MM.1S (cell line): ENCODE data around the gene PRKCH.

Experiments
- DNase-seq: peaks from one replicate; pipeline ENCODE4 v3.0.0-alpha.2; 2015
- H2AFZ ChIP-seq: fragments of 300-600 bp; sonication (generic); 2 replicates; pipeline ENCODE4 v1.6.0; 2016; ENCODE audit warnings: antibody characterized with exemption, low read length
- H3F3A ChIP-seq: fragments of 300-600 bp; sonication (generic); 2 replicates; pipeline ENCODE4 v1.6.1; 2016; ENCODE audit warnings: mild to moderate bottlenecking, antibody characterized with exemption, low read length, moderate library complexity, mixed read lengths; ENCODE audit not compliant: insufficient read depth
- H3K27ac ChIP-seq: fragments of 300-600 bp; sonication (generic); 2 replicates; pipeline ENCODE4 v1.5.1; 2016; ENCODE audit warnings: mild to moderate bottlenecking, low read length
- H3K27me3 ChIP-seq: fragments of 300-600 bp; sonication (generic); replicated peaks from 2 replicates; pipeline ENCODE4 v1.6.0; 2016; ENCODE audit warnings: low read length; ENCODE audit not compliant: insufficient read depth
- H3K36me3 ChIP-seq: fragments of 300-600 bp; sonication (generic); replicated peaks from 2 replicates; pipeline ENCODE4 v1.6.1; 2016; ENCODE audit warnings: mild to moderate bottlenecking, low read length, mixed read lengths; ENCODE audit not compliant: insufficient read depth
- H3K4me1 ChIP-seq: fragments of 300-600 bp; sonication (generic); 2 replicates; pipeline ENCODE4 v1.6.1; 2016; ENCODE audit warnings: low read length, mixed read lengths
- H3K4me2 ChIP-seq: fragments of 300-600 bp; sonication (generic); 2 replicates; pipeline ENCODE4 v1.6.0; 2016; ENCODE audit warnings: low read depth, low read length
- H3K4me3 ChIP-seq: fragments of 300-600 bp; sonication (generic); 2 replicates; pipeline ENCODE4 v1.5.1; 2016; ENCODE audit warnings: low read length, mixed read lengths
- H3K79me2 ChIP-seq: fragments of 300-600 bp; sonication (generic); 2 replicates; pipeline ENCODE4 v1.6.1; 2016; ENCODE audit warnings: mixed run types, low read length, mixed read lengths
- H3K9ac ChIP-seq: fragments of 300-600 bp; sonication (generic); 2 replicates; pipeline ENCODE4 v1.6.1; 2016; ENCODE audit warnings: low read length, mixed read lengths
- H3K9me2 ChIP-seq: fragments of 300-600 bp; sonication (generic); replicated peaks from 2 replicates; pipeline ENCODE4 v1.6.1; 2016; ENCODE audit warnings: mild to moderate bottlenecking, low read length, mixed read lengths; ENCODE audit not compliant: insufficient read depth
- H3K9me3 ChIP-seq: fragments of 300-600 bp; sonication (generic); replicated peaks from 2 replicates; pipeline ENCODE4 v1.6.1; 2016; ENCODE audit warnings: mild to moderate bottlenecking, low read length, mixed read lengths; ENCODE audit not compliant: insufficient read depth
- H4K20me1 ChIP-seq: fragments of 300-600 bp; sonication (generic); 2 replicates; pipeline ENCODE4 v1.6.1; 2016; ENCODE audit warnings: mild to moderate bottlenecking, low read length, moderate library complexity, mixed read lengths; ENCODE audit not compliant: insufficient read depth
- EZH2 ChIP-seq: fragments of 300-600 bp; sonication (generic); optimal IDR thresholded peaks from 2 replicates; pipeline ENCODE3; 2017; ENCODE audit warnings: low read depth, mild to moderate bottlenecking, antibody characterized with exemption, low read length, mixed read lengths
- EZH2phosphoT487 ChIP-seq: fragments of 300-600 bp; sonication (generic); IDR thresholded peaks from 2 replicates; pipeline ENCODE4 v1.6.1; 2018; ENCODE audit warnings: antibody characterized with exemption, low read length
- TF ChIP-seq, protein P1 (sequence below): fragments of 300-600 bp; sonication (generic); IDR thresholded peaks from 2 replicates; pipeline ENCODE4 v1.5.1; 2016; ENCODE audit warnings: antibody characterized with exemption, low read length, mixed read lengths

The PRKCH gene

DNA sequence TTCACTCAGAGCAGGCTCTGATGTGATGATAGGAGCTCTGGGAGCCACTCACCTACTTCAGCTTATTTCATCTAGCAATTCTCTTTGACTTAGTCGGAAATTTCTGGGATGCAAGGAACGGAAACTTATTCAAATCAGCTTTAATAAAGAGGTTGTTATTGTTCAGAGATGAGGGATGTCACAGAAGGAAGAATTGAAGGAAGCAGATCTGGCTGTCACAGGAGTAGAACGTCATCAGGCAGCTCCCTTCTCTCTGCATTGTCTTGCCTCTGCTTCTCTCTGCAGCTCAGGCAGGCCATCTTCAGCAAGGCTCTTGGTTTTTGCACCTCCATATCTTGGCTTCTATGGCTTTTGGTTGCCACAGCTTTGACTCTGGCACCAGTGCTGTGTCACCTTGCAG, 32.7 kb upstream of the PRKCH start:
- no peaks in the 10 kb centered on the region for H3F3A ChIP-seq
- H3K9me3 ChIP-seq, result no peaks in the 10 kb centered on the region
- H3K4me1 ChIP-seq, result no peaks in the 10 kb centered on the region
- H4K20me1 ChIP-seq, result no peaks in the 10 kb centered on the region
- no peak overlapping the region for H3K4me2 ChIP-seq
- H3K4me3 ChIP-seq, result no peak overlapping the region
- H3K27ac ChIP-seq, result no peak overlapping the region
- no peak overlapping the region for H2AFZ ChIP-seq
- H3K79me2 ChIP-seq, result no peaks in the 10 kb centered on the region
- no peaks in the 10 kb centered on the region for H3K9me2 ChIP-seq
- no peak overlapping the region for H3K9ac ChIP-seq
- TF ChIP-seq, protein P1, sequence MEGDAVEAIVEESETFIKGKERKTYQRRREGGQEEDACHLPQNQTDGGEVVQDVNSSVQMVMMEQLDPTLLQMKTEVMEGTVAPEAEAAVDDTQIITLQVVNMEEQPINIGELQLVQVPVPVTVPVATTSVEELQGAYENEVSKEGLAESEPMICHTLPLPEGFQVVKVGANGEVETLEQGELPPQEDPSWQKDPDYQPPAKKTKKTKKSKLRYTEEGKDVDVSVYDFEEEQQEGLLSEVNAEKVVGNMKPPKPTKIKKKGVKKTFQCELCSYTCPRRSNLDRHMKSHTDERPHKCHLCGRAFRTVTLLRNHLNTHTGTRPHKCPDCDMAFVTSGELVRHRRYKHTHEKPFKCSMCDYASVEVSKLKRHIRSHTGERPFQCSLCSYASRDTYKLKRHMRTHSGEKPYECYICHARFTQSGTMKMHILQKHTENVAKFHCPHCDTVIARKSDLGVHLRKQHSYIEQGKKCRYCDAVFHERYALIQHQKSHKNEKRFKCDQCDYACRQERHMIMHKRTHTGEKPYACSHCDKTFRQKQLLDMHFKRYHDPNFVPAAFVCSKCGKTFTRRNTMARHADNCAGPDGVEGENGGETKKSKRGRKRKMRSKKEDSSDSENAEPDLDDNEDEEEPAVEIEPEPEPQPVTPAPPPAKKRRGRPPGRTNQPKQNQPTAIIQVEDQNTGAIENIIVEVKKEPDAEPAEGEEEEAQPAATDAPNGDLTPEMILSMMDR, result no peak
- TF ChIP-seq EZH2phosphoT487 (no peak), EZH2 (no peak)
- no peaks in the 10 kb centered on the region for H3K27me3 ChIP-seq
- DNase-seq, result no peak
- no peaks in the 10 kb centered on the region for H3K36me3 ChIP-seq

DNA sequence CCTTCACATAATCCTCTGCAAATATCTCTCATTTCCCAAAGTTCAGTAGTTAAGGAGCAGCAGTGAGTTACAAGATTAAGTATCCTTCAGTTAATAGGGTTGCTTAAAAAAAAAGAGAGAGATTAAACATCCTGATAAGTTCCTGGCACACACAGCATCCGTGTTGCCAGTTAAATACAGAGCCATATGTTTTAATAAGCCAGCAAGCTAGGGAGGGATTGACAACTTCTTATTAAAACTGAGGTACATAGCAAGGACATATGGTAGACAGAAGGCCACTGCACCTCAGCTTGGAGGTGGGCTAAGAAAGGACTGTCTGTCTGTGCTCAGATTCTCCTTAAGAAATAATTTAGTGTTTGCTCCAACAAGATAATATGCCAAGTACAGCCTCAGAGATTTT, 30.7 kb upstream of the PRKCH start:
- no peak for TF ChIP-seq EZH2phosphoT487
- TF ChIP-seq EZH2, result no peak
- TF ChIP-seq, protein P1, result no peak
- Histone ChIP-seq H3K79me2 (no peaks in the 10 kb centered on the region), H3K4me3 (no peak overlapping the region), H3F3A (no peaks in the 10 kb centered on the region), H3K27ac (no peak overlapping the region), H4K20me1 (no peaks in the 10 kb centered on the region), H3K27me3 (no peaks in the 10 kb centered on the region), H2AFZ (no peak overlapping the region), H3K4me2 (no peak overlapping the region), H3K9me2 (no peaks in the 10 kb centered on the region), H3K9me3 (no peaks in the 10 kb centered on the region), H3K9ac (no peak overlapping the region), H3K36me3 (no peaks in the 10 kb centered on the region), H3K4me1 (no peaks in the 10 kb centered on the region)
- no peak for DNase-seq

DNA sequence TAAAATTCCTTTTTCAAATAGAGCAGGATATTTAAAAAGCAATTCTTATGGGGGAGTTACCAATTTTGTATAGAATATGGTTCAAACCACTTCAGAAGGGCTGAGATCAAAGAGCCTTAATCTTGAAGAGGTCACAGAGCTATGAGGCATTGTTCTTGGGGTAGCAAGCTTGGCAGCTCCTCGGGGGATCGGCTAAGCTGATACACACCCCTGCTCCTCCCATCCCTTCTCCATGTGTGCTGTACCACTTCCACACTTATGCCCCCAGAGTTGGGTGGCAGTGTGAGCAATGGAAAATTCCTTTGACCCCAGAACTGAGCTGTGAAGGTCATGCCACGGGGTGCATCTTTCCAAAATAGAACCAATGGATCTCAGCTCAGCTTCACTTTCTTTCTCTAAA, 25.2 kb upstream of the PRKCH start:
- no peak for TF ChIP-seq EZH2phosphoT487
- TF ChIP-seq, protein P1, result no peak
- H2AFZ ChIP-seq, result no peak overlapping the region
- DNase-seq, result no peak
- no peak overlapping the region for H3K27ac ChIP-seq
- no peaks in the 10 kb centered on the region for H3K36me3 ChIP-seq
- H3K9ac ChIP-seq, result no peak overlapping the region
- no peaks in the 10 kb centered on the region for H3K27me3 ChIP-seq
- no peaks in the 10 kb centered on the region for H3K79me2 ChIP-seq
- H3K4me2 ChIP-seq, result no peak overlapping the region
- no peaks in the 10 kb centered on the region for H3K9me2 ChIP-seq
- no peaks in the 10 kb centered on the region for H3K4me1 ChIP-seq
- H3F3A ChIP-seq, result no peaks in the 10 kb centered on the region
- no peaks in the 10 kb centered on the region for H3K9me3 ChIP-seq
- no peaks in the 10 kb centered on the region for H4K20me1 ChIP-seq
- H3K4me3 ChIP-seq, result no peak overlapping the region
